GM21619 (cell line): ENCODE results near the gene ABCC10.
A peak's percentile ranks its signal among the peaks of the same experiment; 100 is the strongest.

ENCODE experiments used
- ATAC-seq: cut with Tn5 transposase; IDR thresholded peaks from one replicate; pipeline ENCODE4 v1.9.1; 2021; ENCODE audit not compliant: unreplicated experiment

ABCC10 gene

GRCh38 chr6:43467752-43468151 is 40.4 kb downstream of the ABCC10 start:
- ATAC-seq: no peak

GRCh38 chr6:43468240-43468639 is 40.9 kb downstream of the ABCC10 start:
- ATAC-seq: no peak

GRCh38 chr6:43468748-43469681 is 41.7 kb downstream of the ABCC10 start:
- ATAC-seq: no peak

- ATAC-seq: no peak
These were observed 42.6 kb downstream of the ABCC10 start for GRCh38 chr6:43469947-43470346.

- ATAC-seq: no peak
These were observed 44.1 kb downstream of the ABCC10 start for GRCh38 chr6:43471399-43471798.

GRCh38 chr6:43472515-43472914 is 45.2 kb downstream of the ABCC10 start:
- ATAC-seq: no peak

- ATAC-seq: no peak
These were observed 48.2 kb downstream of the ABCC10 start for GRCh38 chr6:43475516-43475915.

- ATAC-seq: no peak
These were observed 49.4 kb downstream of the ABCC10 start for GRCh38 chr6:43476746-43477145.

- ATAC-seq: peak; percentile 98
These were observed 50.1 kb downstream of the ABCC10 start, which contains the start of gene TJAP1 for GRCh38 chr6:43477235-43478007. Gene TJAP1, plus strand, starts transcription at chr6:43477570. Its CDS starts 21,432 bp downstream, at chr6:43499002.

GRCh38 chr6:43478008-43478372 is 50.6 kb downstream of the ABCC10 start:
- ATAC-seq: no peak

GRCh38 chr6:43481075-43481474 is 53.7 kb downstream of the ABCC10 start:
- no peak for ATAC-seq

GRCh38 chr6:43481591-43482236 is 54.4 kb downstream of the ABCC10 start:
- ATAC-seq: no peak

- no peak for ATAC-seq
These were observed 61.4 kb downstream of the ABCC10 start for GRCh38 chr6:43488667-43489276.

- no peak for ATAC-seq
These were observed 62.1 kb downstream of the ABCC10 start for GRCh38 chr6:43489277-43490072.

GRCh38 chr6:43490523-43490939 is 63.2 kb downstream of the ABCC10 start:
- ATAC-seq: no peak

- ATAC-seq: no peak
These were observed 64.7 kb downstream of the ABCC10 start for GRCh38 chr6:43491750-43492661.

GRCh38 chr6:43492673-43493072 is 65.3 kb downstream of the ABCC10 start:
- ATAC-seq: no peak

- no peak for ATAC-seq
These were observed 65.9 kb downstream of the ABCC10 start for GRCh38 chr6:43493230-43493629.

- ATAC-seq: no peak
These were observed 66.5 kb downstream of the ABCC10 start for GRCh38 chr6:43493833-43494232.
